SK-N-SH (cell line): ENCODE measurements around the gene FBXW8.

ENCODE experiments used
- EP300 ChIP-seq, 2 experiments: IDR thresholded peaks; 2 replicates each; pipeline versions ENCODE4 v1.4.0 to v1.6.1; 2012; ENCODE audit warnings: borderline replicate concordance in 1 of 2, low read depth in 1 of 2, low read length in 1 of 2
- EZH2phosphoT487 ChIP-seq: fragments of 200-600 bp; sonication (generic); IDR thresholded peaks from 2 replicates; pipeline ENCODE4 v1.6.1; 2017; ENCODE audit warnings: low read depth, mixed run types, mild to moderate bottlenecking, antibody characterized with exemption, moderate library complexity, borderline replicate concordance
- TF ChIP-seq, protein P1 (sequence below): fragments of 200-600 bp; sonication (generic); IDR thresholded peaks from 2 replicates; pipeline ENCODE4 v1.6.1; 2017; ENCODE audit warnings: antibody characterized with exemption, mild to moderate bottlenecking, moderate library complexity

DNA sequence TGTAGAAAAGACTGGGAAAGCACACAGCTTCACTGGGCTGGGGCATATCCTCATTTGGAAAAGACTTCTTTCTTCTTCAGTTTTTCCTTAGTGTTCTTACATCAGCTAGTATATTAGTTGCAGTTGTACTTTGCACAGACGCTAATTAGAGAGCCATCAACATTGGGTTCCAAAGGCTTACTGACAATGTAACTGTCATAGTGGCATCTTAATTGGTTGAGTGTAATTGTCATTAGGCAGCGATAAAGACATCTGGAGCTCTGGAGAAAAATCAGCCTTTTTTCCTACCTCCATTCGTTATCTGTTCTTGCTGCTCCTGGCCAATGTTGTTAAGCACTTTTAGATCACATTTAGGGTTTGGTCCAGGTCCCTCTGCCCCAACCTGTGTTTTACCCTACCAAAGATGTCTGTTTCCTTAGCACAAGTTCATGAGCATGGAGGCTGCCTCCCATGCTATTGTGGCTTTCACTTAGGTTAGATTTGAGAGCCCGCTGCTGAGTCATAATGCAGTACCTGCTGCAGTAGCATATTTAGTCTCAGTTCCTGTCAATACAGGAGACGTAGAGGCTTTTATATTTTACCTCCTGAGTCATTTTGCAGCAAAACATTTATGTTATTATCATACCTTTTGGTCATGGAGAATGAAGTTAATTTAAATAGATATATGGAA is 49.2 kb downstream of the FBXW8 start:
- peak in 1 of 2 experiments; percentile 97; a peak in 2 of 4 replicates for TF ChIP-seq EP300 (IDR thresholded peaks at IDR 0.05; ENCODE audit: borderline replicate concordance in 1 of 2, low read depth in 1 of 2, low read length in 1 of 2)
- TF ChIP-seq, protein P1, sequence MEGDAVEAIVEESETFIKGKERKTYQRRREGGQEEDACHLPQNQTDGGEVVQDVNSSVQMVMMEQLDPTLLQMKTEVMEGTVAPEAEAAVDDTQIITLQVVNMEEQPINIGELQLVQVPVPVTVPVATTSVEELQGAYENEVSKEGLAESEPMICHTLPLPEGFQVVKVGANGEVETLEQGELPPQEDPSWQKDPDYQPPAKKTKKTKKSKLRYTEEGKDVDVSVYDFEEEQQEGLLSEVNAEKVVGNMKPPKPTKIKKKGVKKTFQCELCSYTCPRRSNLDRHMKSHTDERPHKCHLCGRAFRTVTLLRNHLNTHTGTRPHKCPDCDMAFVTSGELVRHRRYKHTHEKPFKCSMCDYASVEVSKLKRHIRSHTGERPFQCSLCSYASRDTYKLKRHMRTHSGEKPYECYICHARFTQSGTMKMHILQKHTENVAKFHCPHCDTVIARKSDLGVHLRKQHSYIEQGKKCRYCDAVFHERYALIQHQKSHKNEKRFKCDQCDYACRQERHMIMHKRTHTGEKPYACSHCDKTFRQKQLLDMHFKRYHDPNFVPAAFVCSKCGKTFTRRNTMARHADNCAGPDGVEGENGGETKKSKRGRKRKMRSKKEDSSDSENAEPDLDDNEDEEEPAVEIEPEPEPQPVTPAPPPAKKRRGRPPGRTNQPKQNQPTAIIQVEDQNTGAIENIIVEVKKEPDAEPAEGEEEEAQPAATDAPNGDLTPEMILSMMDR = no peak
- no peak for TF ChIP-seq EZH2phosphoT487
